ENCODE measurements around the gene PPARG. TPM values are rescaled to one million over a fixed set of nuclear protein-coding genes. Genes with fewer than 3 reads are reported as not detected.

PPARG gene
- polyA plus RNA-seq, 2 of the 4 experiments (the other 2 are of a cell fraction): 38.9 to 43.1 TPM

DNA sequence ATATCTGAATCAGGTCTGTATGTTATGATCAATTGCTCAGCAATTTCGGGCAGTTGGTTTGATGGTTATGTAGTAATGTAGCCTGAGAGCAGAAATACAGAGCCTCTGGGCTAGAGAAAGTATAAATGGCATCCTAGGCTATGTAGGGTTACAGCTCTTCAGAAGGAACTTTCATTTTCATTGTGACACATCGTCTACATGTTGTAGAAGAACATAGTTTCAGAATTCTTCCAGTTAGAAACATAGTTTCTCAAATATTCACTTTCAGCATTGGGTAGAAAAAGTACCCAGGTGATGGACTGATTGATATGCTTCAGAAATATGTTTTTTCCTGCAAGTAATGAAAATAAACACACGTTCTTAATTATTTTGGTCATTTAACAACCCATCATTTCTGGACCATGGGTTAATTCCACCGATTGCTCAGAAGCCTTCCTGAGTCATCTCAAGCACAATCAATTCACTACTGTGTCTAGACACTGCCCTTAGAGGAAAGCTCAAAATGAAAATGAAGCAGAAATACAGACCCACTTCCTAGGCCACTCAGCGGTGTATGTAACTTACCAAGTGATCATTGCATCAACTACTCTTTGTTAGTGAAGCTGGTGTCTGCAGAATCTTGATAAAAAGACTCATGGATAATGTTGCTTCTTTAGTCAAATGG is 106.6 kb downstream of the PPARG start:
- Histone ChIP-seq H3K4me1 (peaks cover 35% of the 10 kb centered on the region), H3K27ac (peak overlapping the region; percentile 65 to 71; a peak in 4 of 6 replicates), H3K4me3 (no peak overlapping the region), H3K9me3 (no peaks in the 10 kb centered on the region), H3K4me2 (no peak overlapping the region; the same call in 2 of the 3 replicates)
- FAIRE-seq (no peak), DNase-seq (ENCODE audit: low read depth in 1 of 2, low spot score in 1 of 2) (no peak), ATAC-seq (no peak)
- ChIA-PET POLR2A (interaction anchor here (1.6 kb wide), 1 partner anchor 10 kb away, joined by 6 read pairs; no protein-coding TSS in a partner anchor), CTCF (interaction anchor here (0.7 to 1.5 kb wide), 2 partner anchors 85 to 108 kb away, joined by 3 read pairs; no protein-coding TSS in a partner anchor)
- WGBS (ENCODE audit: missing lambda C conversion rate): 83% methylated on average over 5 of the region's 5 CpGs
- TF ChIP-seq POLR2AphosphoS2 (conservative IDR thresholded peaks at IDR 0.05; ENCODE audit: low read length): no peak
- TF ChIP-seq, protein P1, sequence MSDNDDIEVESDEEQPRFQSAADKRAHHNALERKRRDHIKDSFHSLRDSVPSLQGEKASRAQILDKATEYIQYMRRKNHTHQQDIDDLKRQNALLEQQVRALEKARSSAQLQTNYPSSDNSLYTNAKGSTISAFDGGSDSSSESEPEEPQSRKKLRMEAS (IDR thresholded peaks at IDR 0.05): no peak
- TF ChIP-seq, protein P2, sequence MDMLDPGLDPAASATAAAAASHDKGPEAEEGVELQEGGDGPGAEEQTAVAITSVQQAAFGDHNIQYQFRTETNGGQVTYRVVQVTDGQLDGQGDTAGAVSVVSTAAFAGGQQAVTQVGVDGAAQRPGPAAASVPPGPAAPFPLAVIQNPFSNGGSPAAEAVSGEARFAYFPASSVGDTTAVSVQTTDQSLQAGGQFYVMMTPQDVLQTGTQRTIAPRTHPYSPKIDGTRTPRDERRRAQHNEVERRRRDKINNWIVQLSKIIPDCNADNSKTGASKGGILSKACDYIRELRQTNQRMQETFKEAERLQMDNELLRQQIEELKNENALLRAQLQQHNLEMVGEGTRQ (IDR thresholded peaks at IDR 0.05): no peak
- TF ChIP-seq FOSB (CRISPR knock-in tag; IDR thresholded peaks at IDR 0.05): no peak
- TF ChIP-seq KDM1A (IDR thresholded peaks at IDR 0.05; ENCODE audit: low read depth): no peak
- TF ChIP-seq, protein P3, sequence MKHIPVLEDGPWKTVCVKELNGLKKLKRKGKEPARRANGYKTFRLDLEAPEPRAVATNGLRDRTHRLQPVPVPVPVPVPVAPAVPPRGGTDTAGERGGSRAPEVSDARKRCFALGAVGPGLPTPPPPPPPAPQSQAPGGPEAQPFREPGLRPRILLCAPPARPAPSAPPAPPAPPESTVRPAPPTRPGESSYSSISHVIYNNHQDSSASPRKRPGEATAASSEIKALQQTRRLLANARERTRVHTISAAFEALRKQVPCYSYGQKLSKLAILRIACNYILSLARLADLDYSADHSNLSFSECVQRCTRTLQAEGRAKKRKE (CRISPR knock-in tag; IDR thresholded peaks at IDR 0.05; ENCODE audit: low read depth): no peak
- TF ChIP-seq ZFP36 (IDR thresholded peaks at IDR 0.05; ENCODE audit: borderline replicate concordance, partially characterized antibody): no peak
- no peak for TF ChIP-seq MYC (IDR thresholded peaks at IDR 0.05; ENCODE audit: borderline replicate concordance, low read length)
- no peak for TF ChIP-seq ZC3H11A (IDR thresholded peaks at IDR 0.05)

DNA sequence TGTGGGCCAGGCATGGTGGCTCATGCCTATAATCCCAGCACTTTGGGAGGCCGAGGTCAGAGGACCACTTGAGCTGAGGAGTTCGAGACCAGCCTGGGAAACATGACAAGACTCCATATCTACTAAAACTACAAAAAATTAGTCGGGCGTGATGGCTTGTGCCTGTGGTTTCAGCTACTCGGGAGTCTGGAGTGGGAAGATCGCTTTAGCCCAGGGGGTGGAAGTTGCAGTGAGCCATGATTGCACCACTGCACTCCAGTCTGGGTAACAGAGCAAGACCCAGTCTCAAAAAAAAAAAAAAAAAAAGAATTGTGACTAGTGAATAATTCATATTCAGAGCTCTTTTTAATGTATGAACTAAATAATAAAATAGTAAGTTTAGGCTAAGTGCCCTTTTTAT is 107.6 kb downstream of the PPARG start:
- Histone ChIP-seq H3K9me3 (no peaks in the 10 kb centered on the region), H3K4me3 (no peak overlapping the region), H3K27ac (peak overlapping the region in 1 of 2 experiments; percentile 28; a peak in 1 of 6 replicates), H3K4me1 (peaks cover 45% of the 10 kb centered on the region), H3K4me2 (no peak overlapping the region)
- TF ChIP-seq TFCP2L1 (CRISPR knock-in tag; IDR thresholded peaks at IDR 0.05): no peak
- no peak for TF ChIP-seq FOXS1 (CRISPR knock-in tag; IDR thresholded peaks at IDR 0.05)
- no peak for FAIRE-seq
- POLR2A ChIA-PET: interaction anchor here (1.6 kb wide), 1 partner anchor 9 kb away, joined by 6 read pairs; no protein-coding TSS in a partner anchor
- no peak for ATAC-seq
- DNase-seq (ENCODE audit: low read depth in 1 of 2, low spot score in 1 of 2): no peak
- CTCF ChIA-PET: interaction anchor here (0.7 to 1.0 kb wide), 2 partner anchors 83 to 84 kb away, joined by 3 read pairs; no protein-coding TSS in a partner anchor
- 76% methylated on average over 6 of the region's 6 CpGs for WGBS (ENCODE audit: missing lambda C conversion rate)

DNA sequence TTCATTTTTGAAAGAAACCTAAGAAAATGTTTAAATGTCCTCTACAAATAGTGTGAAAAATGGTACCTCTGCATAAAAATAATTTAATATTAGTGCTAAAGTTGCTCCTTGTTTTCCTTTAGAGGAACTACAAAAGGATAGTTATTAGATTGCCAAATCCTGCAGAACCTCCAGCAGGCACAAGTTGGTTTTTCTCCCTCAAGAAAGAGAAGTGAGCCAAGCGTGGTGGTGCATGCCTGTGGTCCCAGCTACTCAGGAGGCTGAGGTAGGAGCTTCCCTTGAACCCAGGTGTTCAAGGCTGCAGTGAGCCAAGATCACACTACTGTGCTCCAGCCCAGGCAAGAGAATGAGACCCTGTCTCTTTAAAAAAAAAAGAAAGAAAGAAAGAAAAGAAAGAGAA is 110.4 kb downstream of the PPARG start:
- no peak overlapping the region for H3K4me3 ChIP-seq
- POLR2A ChIA-PET: no interaction called here
- peaks cover 33% of the 10 kb centered on the region for H3K4me1 ChIP-seq
- CTCF ChIA-PET: interaction anchor here (0.9 to 1.1 kb wide), 2 partner anchors 81 to 111 kb away, joined by 3 to 4 read pairs; partner anchors contain the start of gene PPARG
- no peak overlapping the region for H3K4me2 ChIP-seq
- WGBS (ENCODE audit: missing lambda C conversion rate): 86% methylated on average over 1 of the region's 1 CpG
- peak overlapping the region in 1 of 2 experiments; percentile 4; a peak in 3 of 6 replicates for H3K27ac ChIP-seq
- ATAC-seq (no peak), DNase-seq (ENCODE audit: low read depth in 1 of 2, low spot score in 1 of 2) (no peak), FAIRE-seq (no peak)
- H3K9me3 ChIP-seq: no peaks in the 10 kb centered on the region
- TF ChIP-seq ZFP36 (IDR thresholded peaks at IDR 0.05; ENCODE audit: borderline replicate concordance, partially characterized antibody) (no peak), HOXB13 (CRISPR knock-in tag; IDR thresholded peaks at IDR 0.05; ENCODE audit: low read depth) (no peak), BHLHE40 (IDR thresholded peaks at IDR 0.05; ENCODE audit: low read depth, low read length) (no peak), ZNF302 (CRISPR knock-in tag; IDR thresholded peaks at IDR 0.05) (no peak), HDAC2 (IDR thresholded peaks at IDR 0.05) (no peak), TP53 (CRISPR knock-in tag; IDR thresholded peaks at IDR 0.05) (no peak)
- TF ChIP-seq, protein P2 (IDR thresholded peaks at IDR 0.05): no peak
- TF ChIP-seq, protein P3 (CRISPR knock-in tag; IDR thresholded peaks at IDR 0.05; ENCODE audit: low read depth): no peak
